ENCODE results near the gene CNNM3.

Gene CNNM3

DNA sequence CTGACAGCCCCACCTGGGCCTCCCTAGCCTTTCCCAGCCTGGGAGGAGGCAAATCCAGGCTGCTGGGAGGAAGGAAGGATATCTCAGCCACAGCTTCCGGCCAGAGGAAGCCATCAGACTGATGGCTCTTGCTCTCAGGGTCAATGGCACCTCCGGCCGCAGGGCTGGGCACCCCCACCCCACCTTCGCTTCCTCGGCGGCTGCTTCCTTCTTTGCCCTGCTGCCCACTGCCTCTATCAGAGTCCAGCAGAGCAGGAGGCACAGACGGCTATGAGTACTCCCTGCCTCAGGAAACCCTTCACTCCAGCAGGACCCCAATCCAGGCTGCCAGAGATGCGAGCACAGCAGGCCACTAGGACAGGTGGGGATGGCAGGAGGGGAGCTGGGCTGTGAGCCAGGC, 50.5 kb downstream of the CNNM3 start:
- no CpG with 5 or more reads among the region's 8 CpGs for WGBS (ENCODE audit: extremely low coverage, insufficient coverage, insufficient read length)
- Histone ChIP-seq H3K18ac (ENCODE audit: low read length) (peak overlapping the region; percentile 40), H3K14ac (ENCODE audit: low read length) (no peak overlapping the region), H3K4me3 (ENCODE audit: low read depth, low read length) (no peak overlapping the region), H3K27me3 (ENCODE audit: insufficient read depth, low read length) (no peaks in the 10 kb centered on the region), H2AFZ (ENCODE audit: insufficient read depth, low read length, poor library complexity) (no peak overlapping the region), H3K79me1 (ENCODE audit: low read length) (peaks cover 37% of the 10 kb centered on the region), H2AK5ac (ENCODE audit: low read length) (no peak overlapping the region), H3K79me2 (ENCODE audit: control insufficient read depth, insufficient read depth, low read length, poor library complexity) (peaks cover 45% of the 10 kb centered on the region), H3K27ac (ENCODE audit: low read depth, low read length) (no peak overlapping the region), H4K91ac (ENCODE audit: low read depth, low read length) (no peak overlapping the region), H3K36me3 (ENCODE audit: control insufficient read depth in 1 of 2, insufficient read depth in 2 of 2, low read length in 2 of 2) (peaks cover 59 to 63% of the 10 kb centered on the region in 2 experiments), H2BK120ac (ENCODE audit: insufficient read depth, low read length, poor library complexity) (no peak overlapping the region), H3K4ac (ENCODE audit: low read depth, low read length) (peak overlapping the region; percentile 100), H2BK5ac (ENCODE audit: low read depth, low read length, poor library complexity) (peak overlapping the region; percentile 11), H3K9me3 (ENCODE audit: insufficient read depth, low read depth, low read length) (no peaks in the 10 kb centered on the region), H4K12ac (ENCODE audit: low read depth, low read length) (no peak overlapping the region), H3K4me2 (ENCODE audit: low read length) (no peak overlapping the region), H3K4me1 (ENCODE audit: control insufficient read depth in 1 of 2, insufficient read depth in 2 of 2, low read length in 2 of 2) (peaks cover 20 to 25% of the 10 kb centered on the region in 2 experiments), H2BK12ac (ENCODE audit: low read length) (no peak overlapping the region), H3K9ac (ENCODE audit: low read length) (no peak overlapping the region), H4K8ac (ENCODE audit: low read depth, low read length) (no peak overlapping the region), H3K23ac (ENCODE audit: low read length) (no peak overlapping the region)
- no peak for DNase-seq

DNA sequence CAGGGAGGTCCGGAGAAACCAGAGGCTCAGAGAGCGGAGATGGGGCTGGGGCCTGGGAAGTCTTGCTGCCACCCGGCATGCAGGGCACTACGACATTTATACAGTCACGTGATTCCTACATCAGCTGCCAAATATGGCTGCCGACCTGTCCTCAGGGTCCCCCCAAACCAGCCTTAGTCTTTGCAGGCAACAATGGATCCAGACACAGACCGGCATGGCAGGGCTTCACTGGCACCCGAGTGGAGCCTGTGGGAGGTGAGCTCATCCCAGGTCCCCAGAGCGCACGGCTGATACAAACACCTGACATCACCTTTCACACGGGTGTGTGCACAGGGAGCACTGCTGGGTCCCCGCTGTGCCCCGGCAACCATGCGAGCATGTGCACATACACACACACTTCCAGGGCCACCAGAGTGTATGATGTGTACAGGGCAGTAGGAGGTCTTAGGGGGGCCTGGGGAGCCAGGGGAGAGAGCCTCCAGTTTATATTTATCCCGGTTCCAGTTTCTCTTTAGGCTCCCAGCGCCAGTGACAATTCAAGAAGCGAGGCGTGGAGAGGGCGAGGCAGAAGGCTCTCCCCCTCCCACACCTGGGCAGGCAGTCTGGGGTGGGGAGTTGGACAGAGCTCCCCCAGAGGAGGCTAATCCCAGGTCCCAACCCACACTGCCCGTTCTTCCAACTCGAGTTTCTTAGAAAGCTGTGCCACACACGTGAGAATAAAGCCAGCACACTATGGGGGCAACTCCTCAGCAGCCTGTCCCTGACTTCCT, 51.1 kb downstream of the CNNM3 start:
- Histone ChIP-seq H4K91ac (ENCODE audit: low read depth, low read length) (peak overlapping the region; percentile 98), H3K36me3 (ENCODE audit: control insufficient read depth in 1 of 2, insufficient read depth in 2 of 2, low read length in 2 of 2) (peaks cover 54 to 59% of the 10 kb centered on the region in 2 experiments), H4K8ac (ENCODE audit: low read depth, low read length) (peak overlapping the region; percentile 91), H3K4me1 (ENCODE audit: control insufficient read depth in 1 of 2, insufficient read depth in 2 of 2, low read length in 2 of 2) (peaks cover 20 to 25% of the 10 kb centered on the region in 2 experiments), H3K18ac (ENCODE audit: low read length) (peak overlapping the region; percentile 97), H3K23ac (ENCODE audit: low read length) (no peak overlapping the region), H2BK120ac (ENCODE audit: insufficient read depth, low read length, poor library complexity) (no peak overlapping the region), H3K27ac (ENCODE audit: low read depth, low read length) (peak overlapping the region; percentile 93), H3K14ac (ENCODE audit: low read length) (peak overlapping the region; percentile 94), H3K4ac (ENCODE audit: low read depth, low read length) (peak overlapping the region; percentile 100), H3K9me3 (ENCODE audit: insufficient read depth, low read depth, low read length) (no peaks in the 10 kb centered on the region), H2AK5ac (ENCODE audit: low read length) (no peak overlapping the region), H3K4me2 (ENCODE audit: low read length) (peak overlapping the region; percentile 83), H2AFZ (ENCODE audit: insufficient read depth, low read length, poor library complexity) (no peak overlapping the region), H3K79me2 (ENCODE audit: control insufficient read depth, insufficient read depth, low read length, poor library complexity) (peaks cover 45% of the 10 kb centered on the region), H2BK5ac (ENCODE audit: low read depth, low read length, poor library complexity) (peak overlapping the region; percentile 99), H3K27me3 (ENCODE audit: insufficient read depth, low read length) (no peaks in the 10 kb centered on the region), H3K79me1 (ENCODE audit: low read length) (peaks cover 37% of the 10 kb centered on the region), H3K4me3 (ENCODE audit: low read depth, low read length) (peak overlapping the region; percentile 91), H4K12ac (ENCODE audit: low read depth, low read length) (no peak overlapping the region), H2BK12ac (ENCODE audit: low read length) (no peak overlapping the region), H3K9ac (ENCODE audit: low read length) (peak overlapping the region; percentile 87)
- DNase-seq = no peak
- WGBS (ENCODE audit: extremely low coverage, insufficient coverage, insufficient read length) = no CpG with 5 or more reads among the region's 22 CpGs

DNA sequence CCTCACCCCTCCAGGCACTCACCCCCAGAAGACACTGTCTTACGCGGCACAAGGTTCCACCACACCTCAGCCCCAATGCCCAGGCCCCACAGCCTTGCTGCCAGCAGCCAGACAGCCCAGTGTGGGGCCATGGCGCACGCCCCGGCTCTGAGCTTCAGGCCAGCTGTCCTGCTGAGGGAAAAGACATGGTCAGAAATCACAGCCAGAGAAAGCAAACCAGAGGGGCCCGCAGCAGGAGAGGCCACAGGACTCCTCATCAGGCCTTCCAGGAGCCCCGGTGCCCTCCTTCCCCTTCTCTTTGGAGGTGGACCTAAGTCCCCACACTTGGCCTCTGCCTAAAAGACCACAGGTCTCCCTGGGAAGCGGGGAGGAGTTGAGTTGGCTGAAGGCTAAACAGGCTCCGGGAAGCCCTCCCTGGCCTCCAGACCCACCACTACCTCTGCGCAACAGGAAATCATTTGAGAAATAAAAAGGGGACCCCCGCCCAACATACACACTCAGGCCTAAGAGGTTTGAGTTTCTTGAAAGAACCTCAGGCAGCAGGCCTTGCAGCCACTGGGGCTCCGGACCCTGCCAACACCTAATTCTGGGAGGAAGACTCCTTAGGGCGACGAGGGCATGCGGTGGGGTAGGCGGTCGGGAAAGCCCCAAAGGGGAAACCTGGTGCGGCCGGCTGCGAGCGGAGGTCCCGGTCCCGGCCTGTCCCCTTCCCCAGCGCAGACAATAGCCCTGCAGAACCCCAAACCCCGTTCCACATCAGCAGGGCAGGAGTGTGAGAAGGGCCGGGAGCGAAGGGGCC, 51.9 kb downstream of the CNNM3 start:
- no peak overlapping the region for H3K23ac ChIP-seq (ENCODE audit: low read length)
- H3K4ac ChIP-seq (ENCODE audit: low read depth, low read length) = peak overlapping the region; percentile 100
- peaks cover 24 to 30% of the 10 kb centered on the region in 2 experiments for H3K4me1 ChIP-seq (ENCODE audit: control insufficient read depth in 1 of 2, insufficient read depth in 2 of 2, low read length in 2 of 2)
- DNase-seq = no peak
- no peaks in the 10 kb centered on the region for H3K9me3 ChIP-seq (ENCODE audit: insufficient read depth, low read depth, low read length)
- peak overlapping the region; percentile 76 for H4K12ac ChIP-seq (ENCODE audit: low read depth, low read length)
- H3K79me1 ChIP-seq (ENCODE audit: low read length) = peaks cover 41% of the 10 kb centered on the region
- H2BK5ac ChIP-seq (ENCODE audit: low read depth, low read length, poor library complexity) = peak overlapping the region; percentile 99
- H4K8ac ChIP-seq (ENCODE audit: low read depth, low read length) = peak overlapping the region; percentile 91
- peak overlapping the region; percentile 91 for H3K4me3 ChIP-seq (ENCODE audit: low read depth, low read length)
- no CpG with 5 or more reads among the region's 27 CpGs for WGBS (ENCODE audit: extremely low coverage, insufficient coverage, insufficient read length)
- H3K36me3 ChIP-seq (ENCODE audit: control insufficient read depth in 1 of 2, insufficient read depth in 2 of 2, low read length in 2 of 2) = peaks cover 48 to 55% of the 10 kb centered on the region in 2 experiments
- peak overlapping the region; percentile 81 for H2AK5ac ChIP-seq (ENCODE audit: low read length)
- no peaks in the 10 kb centered on the region for H3K27me3 ChIP-seq (ENCODE audit: insufficient read depth, low read length)
- peak overlapping the region; percentile 77 for H2BK120ac ChIP-seq (ENCODE audit: insufficient read depth, low read length, poor library complexity)
- H2AFZ ChIP-seq (ENCODE audit: insufficient read depth, low read length, poor library complexity) = peak overlapping the region; percentile 57
- H3K4me2 ChIP-seq (ENCODE audit: low read length) = peak overlapping the region; percentile 83
- peak overlapping the region; percentile 87 for H3K9ac ChIP-seq (ENCODE audit: low read length)
- H3K27ac ChIP-seq (ENCODE audit: low read depth, low read length) = peak overlapping the region; percentile 93
- peak overlapping the region; percentile 94 for H3K14ac ChIP-seq (ENCODE audit: low read length)
- peak overlapping the region; percentile 97 for H3K18ac ChIP-seq (ENCODE audit: low read length)
- H2BK12ac ChIP-seq (ENCODE audit: low read length) = peak overlapping the region; percentile 53
- peaks cover 45% of the 10 kb centered on the region for H3K79me2 ChIP-seq (ENCODE audit: control insufficient read depth, insufficient read depth, low read length, poor library complexity)
- peak overlapping the region; percentile 98 for H4K91ac ChIP-seq (ENCODE audit: low read depth, low read length)

DNA sequence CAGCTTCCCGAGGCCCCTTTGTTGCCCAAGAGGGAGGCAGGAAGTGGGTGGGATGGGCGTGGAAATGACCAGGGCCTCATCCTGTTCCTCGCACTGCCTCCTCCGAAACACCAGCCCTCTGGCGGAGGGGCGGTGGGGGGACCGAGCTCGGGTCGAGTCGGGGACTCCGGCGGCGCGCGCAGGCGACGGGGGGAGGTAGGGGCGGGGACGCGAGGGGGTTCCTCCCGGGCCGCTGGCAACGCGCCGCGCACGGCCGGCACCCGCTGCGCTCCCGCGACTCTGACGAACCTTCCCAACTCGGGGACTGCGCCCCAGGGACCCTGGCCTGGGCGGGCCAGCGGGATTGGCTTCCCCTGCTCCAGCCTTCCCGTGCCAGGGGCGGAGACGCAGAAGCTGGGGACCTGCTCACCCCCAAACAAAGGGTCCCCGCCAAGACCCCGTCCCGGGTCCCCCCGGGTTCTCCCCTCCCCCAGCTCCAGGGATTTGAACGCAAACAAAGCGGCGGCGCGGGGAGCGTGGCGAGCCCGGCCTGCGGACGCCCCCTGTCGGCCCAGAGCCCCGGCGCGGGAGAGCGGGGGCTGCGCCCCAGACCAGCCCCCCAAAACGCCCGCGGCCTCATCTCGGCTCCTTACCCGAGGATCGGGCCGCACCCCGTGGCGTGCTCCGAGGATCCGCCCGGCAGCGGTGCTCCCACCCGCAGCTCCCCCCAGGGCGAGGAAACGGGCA, 52.6 kb downstream of the CNNM3 start:
- peak overlapping the region; percentile 91 for H4K8ac ChIP-seq (ENCODE audit: low read depth, low read length)
- H3K4me2 ChIP-seq (ENCODE audit: low read length) = peak overlapping the region; percentile 83
- peak overlapping the region; percentile 99 for H2BK5ac ChIP-seq (ENCODE audit: low read depth, low read length, poor library complexity)
- peaks cover 31 to 37% of the 10 kb centered on the region in 2 experiments for H3K4me1 ChIP-seq (ENCODE audit: control insufficient read depth in 1 of 2, insufficient read depth in 2 of 2, low read length in 2 of 2)
- DNase-seq = peak in 1 of 2 donors; percentile 59
- H3K36me3 ChIP-seq (ENCODE audit: control insufficient read depth in 1 of 2, insufficient read depth in 2 of 2, low read length in 2 of 2) = peaks cover 40 to 48% of the 10 kb centered on the region in 2 experiments
- no CpG with 5 or more reads among the region's 76 CpGs for WGBS (ENCODE audit: extremely low coverage, insufficient coverage, insufficient read length)
- H4K91ac ChIP-seq (ENCODE audit: low read depth, low read length) = peak overlapping the region; percentile 98
- H4K12ac ChIP-seq (ENCODE audit: low read depth, low read length) = peak overlapping the region; percentile 76
- H3K27me3 ChIP-seq (ENCODE audit: insufficient read depth, low read length) = no peaks in the 10 kb centered on the region
- peak overlapping the region; percentile 98 for H2BK120ac ChIP-seq (ENCODE audit: insufficient read depth, low read length, poor library complexity)
- H2BK12ac ChIP-seq (ENCODE audit: low read length) = no peak overlapping the region
- peak overlapping the region; percentile 91 for H3K4me3 ChIP-seq (ENCODE audit: low read depth, low read length)
- H3K4ac ChIP-seq (ENCODE audit: low read depth, low read length) = peak overlapping the region; percentile 100
- peak overlapping the region; percentile 93 for H3K27ac ChIP-seq (ENCODE audit: low read depth, low read length)
- H3K14ac ChIP-seq (ENCODE audit: low read length) = peak overlapping the region; percentile 99
- peak overlapping the region; percentile 97 for H3K9ac ChIP-seq (ENCODE audit: low read length)
- peak overlapping the region; percentile 84 for H2AK5ac ChIP-seq (ENCODE audit: low read length)
- H3K9me3 ChIP-seq (ENCODE audit: insufficient read depth, low read depth, low read length) = peaks cover 2% of the 10 kb centered on the region
- no peak overlapping the region for H3K23ac ChIP-seq (ENCODE audit: low read length)
- H2AFZ ChIP-seq (ENCODE audit: insufficient read depth, low read length, poor library complexity) = peak overlapping the region; percentile 64
- H3K79me1 ChIP-seq (ENCODE audit: low read length) = peaks cover 47% of the 10 kb centered on the region
- H3K18ac ChIP-seq (ENCODE audit: low read length) = peak overlapping the region; percentile 97
- H3K79me2 ChIP-seq (ENCODE audit: control insufficient read depth, insufficient read depth, low read length, poor library complexity) = peaks cover 48% of the 10 kb centered on the region

Data from trophoblast cell (in vitro differentiated cells and primary cell).